Measurements from ENCODE around the gene SUSD6. TPM values are rescaled to one million over a fixed set of nuclear protein-coding genes. Genes with fewer than 3 reads are reported as not detected.

SUSD6 gene
- total RNA-seq, 1 donor, result 63.2 TPM

- Histone ChIP-seq H3K4me1 (ENCODE audit: insufficient read depth, low read length) (peaks cover 75% of the 10 kb centered on the region), H3K27me3 (ENCODE audit: insufficient read depth, low read length) (no peaks in the 10 kb centered on the region), H3K9me3 (ENCODE audit: low read depth, low read length) (no peaks in the 10 kb centered on the region), H3K4me3 (ENCODE audit: low read length) (no peak overlapping the region)
These were observed 92.9 kb downstream of the SUSD6 start for GRCh38 chr14:69704319-69704718.

GRCh38 chr14:69705706-69706105, 94.3 kb downstream of the SUSD6 start:
- Histone ChIP-seq H3K9me3 (ENCODE audit: low read depth, low read length) (no peaks in the 10 kb centered on the region), H3K4me1 (ENCODE audit: insufficient read depth, low read length) (peaks cover 75% of the 10 kb centered on the region), H3K27me3 (ENCODE audit: insufficient read depth, low read length) (no peaks in the 10 kb centered on the region), H3K4me3 (ENCODE audit: low read length) (no peak overlapping the region)

- H3K9me3 ChIP-seq (ENCODE audit: low read depth, low read length), result no peaks in the 10 kb centered on the region
- H3K4me3 ChIP-seq (ENCODE audit: low read length), result no peak overlapping the region
- H3K4me1 ChIP-seq (ENCODE audit: insufficient read depth, low read length), result peaks cover 75% of the 10 kb centered on the region
- no peaks in the 10 kb centered on the region for H3K27me3 ChIP-seq (ENCODE audit: insufficient read depth, low read length)
These were observed 96.7 kb downstream of the SUSD6 start for GRCh38 chr14:69708049-69708448.

GRCh38 chr14:69708586-69709560, 97.5 kb downstream of the SUSD6 start:
- Histone ChIP-seq H3K27me3 (ENCODE audit: insufficient read depth, low read length) (no peaks in the 10 kb centered on the region), H3K9me3 (ENCODE audit: low read depth, low read length) (no peaks in the 10 kb centered on the region), H3K4me1 (ENCODE audit: insufficient read depth, low read length) (peaks cover 73% of the 10 kb centered on the region), H3K4me3 (ENCODE audit: low read length) (no peak overlapping the region)

- Histone ChIP-seq H3K4me1 (ENCODE audit: insufficient read depth, low read length) (peaks cover 64% of the 10 kb centered on the region), H3K4me3 (ENCODE audit: low read length) (no peak overlapping the region), H3K27me3 (ENCODE audit: insufficient read depth, low read length) (no peaks in the 10 kb centered on the region), H3K9me3 (ENCODE audit: low read depth, low read length) (no peaks in the 10 kb centered on the region)
These were observed 99.0 kb downstream of the SUSD6 start for GRCh38 chr14:69710378-69710777.

- Histone ChIP-seq H3K9me3 (ENCODE audit: low read depth, low read length) (no peaks in the 10 kb centered on the region), H3K27me3 (ENCODE audit: insufficient read depth, low read length) (no peaks in the 10 kb centered on the region), H3K4me3 (ENCODE audit: low read length) (no peak overlapping the region), H3K4me1 (ENCODE audit: insufficient read depth, low read length) (peaks cover 67% of the 10 kb centered on the region)
These were observed 99.7 kb downstream of the SUSD6 start for GRCh38 chr14:69711065-69711464.

- no peaks in the 10 kb centered on the region for H3K9me3 ChIP-seq (ENCODE audit: low read depth, low read length)
- no peak overlapping the region for H3K4me3 ChIP-seq (ENCODE audit: low read length)
- H3K4me1 ChIP-seq (ENCODE audit: insufficient read depth, low read length), result peaks cover 71% of the 10 kb centered on the region
- H3K27me3 ChIP-seq (ENCODE audit: insufficient read depth, low read length), result no peaks in the 10 kb centered on the region
These were observed 100.1 kb downstream of the SUSD6 start for GRCh38 chr14:69711477-69711876.

- H3K27me3 ChIP-seq (ENCODE audit: insufficient read depth, low read length), result no peaks in the 10 kb centered on the region
- H3K4me1 ChIP-seq (ENCODE audit: insufficient read depth, low read length), result peaks cover 76% of the 10 kb centered on the region
- no peaks in the 10 kb centered on the region for H3K9me3 ChIP-seq (ENCODE audit: low read depth, low read length)
- no peak overlapping the region for H3K4me3 ChIP-seq (ENCODE audit: low read length)
These were observed 100.6 kb downstream of the SUSD6 start for GRCh38 chr14:69711881-69712560.

GRCh38 chr14:69712599-69713088, 101.2 kb downstream of the SUSD6 start:
- Histone ChIP-seq H3K27me3 (ENCODE audit: insufficient read depth, low read length) (no peaks in the 10 kb centered on the region), H3K4me1 (ENCODE audit: insufficient read depth, low read length) (peaks cover 82% of the 10 kb centered on the region), H3K9me3 (ENCODE audit: low read depth, low read length) (no peaks in the 10 kb centered on the region), H3K4me3 (ENCODE audit: low read length) (no peak overlapping the region)

GRCh38 chr14:69713209-69713781, 101.9 kb downstream of the SUSD6 start:
- H3K27me3 ChIP-seq (ENCODE audit: insufficient read depth, low read length), result no peaks in the 10 kb centered on the region
- peaks cover 79% of the 10 kb centered on the region for H3K4me1 ChIP-seq (ENCODE audit: insufficient read depth, low read length)

GRCh38 chr14:69713993-69714679, 102.7 kb downstream of the SUSD6 start:
- Histone ChIP-seq H3K4me1 (ENCODE audit: insufficient read depth, low read length) (peaks cover 74% of the 10 kb centered on the region), H3K9me3 (ENCODE audit: low read depth, low read length) (no peaks in the 10 kb centered on the region), H3K27me3 (ENCODE audit: insufficient read depth, low read length) (no peaks in the 10 kb centered on the region), H3K4me3 (ENCODE audit: low read length) (no peak overlapping the region)

More at GRCh38 chr14:69713209-69713781, 101.9 kb downstream of the SUSD6 start:
- H3K4me3 ChIP-seq (ENCODE audit: low read length), result no peak overlapping the region
- H3K9me3 ChIP-seq (ENCODE audit: low read depth, low read length), result no peaks in the 10 kb centered on the region

- Histone ChIP-seq H3K4me3 (ENCODE audit: low read length) (no peak overlapping the region), H3K4me1 (ENCODE audit: insufficient read depth, low read length) (peaks cover 65% of the 10 kb centered on the region), H3K9me3 (ENCODE audit: low read depth, low read length) (no peaks in the 10 kb centered on the region), H3K27me3 (ENCODE audit: insufficient read depth, low read length) (no peaks in the 10 kb centered on the region)
These were observed 104.5 kb downstream of the SUSD6 start for GRCh38 chr14:69715725-69716477.

GRCh38 chr14:69716478-69717187, 105.2 kb downstream of the SUSD6 start:
- no peaks in the 10 kb centered on the region for H3K9me3 ChIP-seq (ENCODE audit: low read depth, low read length)
- H3K4me3 ChIP-seq (ENCODE audit: low read length), result no peak overlapping the region
- peaks cover 57% of the 10 kb centered on the region for H3K4me1 ChIP-seq (ENCODE audit: insufficient read depth, low read length)
- H3K27me3 ChIP-seq (ENCODE audit: insufficient read depth, low read length), result no peaks in the 10 kb centered on the region
